Tongue (tissue), 2 donors: Measurements from ENCODE around the gene APC. TPM values are rescaled to one million over a fixed set of nuclear protein-coding genes. Genes with fewer than 3 reads are reported as not detected.

Experiments
- DNase-seq: peaks from one replicate; pipeline ENCODE4 v3.0.0-alpha.2; 2015
- total RNA-seq: library from RNA; depleted of rRNA; stranded (reverse); fragments of >200 nt; gene quantifications from one replicate; pipeline ENCODE4 v1.2.3, GENCODE V29; 2014

APC gene
- total RNA-seq, 1 donor from 2014 or later = 129 TPM

- DNase-seq = no peak
Observed at GRCh38 chr5:112784726-112785125, 47.0 kb downstream of the APC start.

- no peak for DNase-seq
Observed at GRCh38 chr5:112787261-112787660, 49.6 kb downstream of the APC start.

GRCh38 chr5:112787896-112788295 is 50.2 kb downstream of the APC start:
- DNase-seq = no peak

GRCh38 chr5:112793201-112793600 is 55.5 kb downstream of the APC start:
- DNase-seq = no peak

- no peak for DNase-seq
Observed at GRCh38 chr5:112794410-112794809, 56.7 kb downstream of the APC start.

GRCh38 chr5:112795342-112795741 is 57.7 kb downstream of the APC start:
- DNase-seq = no peak

- no peak for DNase-seq
Observed at GRCh38 chr5:112795944-112796678, 58.4 kb downstream of the APC start.

GRCh38 chr5:112799661-112800060 is 62.0 kb downstream of the APC start:
- DNase-seq = no peak

- no peak for DNase-seq
Observed at GRCh38 chr5:112800891-112801290, 63.2 kb downstream of the APC start.

GRCh38 chr5:112811023-112811422 is 73.3 kb downstream of the APC start:
- no peak for DNase-seq

- no peak for DNase-seq
Observed at GRCh38 chr5:112812549-112812948, 74.9 kb downstream of the APC start.

- no peak for DNase-seq
Observed at GRCh38 chr5:112820246-112820645, 82.6 kb downstream of the APC start.

- DNase-seq = no peak
Observed at GRCh38 chr5:112822456-112822855, 84.8 kb downstream of the APC start.

GRCh38 chr5:112823181-112823580 is 85.5 kb downstream of the APC start:
- no peak for DNase-seq

GRCh38 chr5:112823656-112824055 is 86.0 kb downstream of the APC start:
- no peak for DNase-seq

GRCh38 chr5:112824197-112824596 is 86.5 kb downstream of the APC start:
- DNase-seq = no peak

- no peak for DNase-seq
Observed at GRCh38 chr5:112830378-112830777, 92.7 kb downstream of the APC start.

GRCh38 chr5:112833971-112834370 is 96.3 kb downstream of the APC start:
- no peak for DNase-seq

GRCh38 chr5:112844489-112844888 is 106.8 kb downstream of the APC start:
- DNase-seq = no peak

- no peak for DNase-seq
Observed at GRCh38 chr5:112846556-112846955, 108.9 kb downstream of the APC start.

GRCh38 chr5:112847306-112847705 is 109.6 kb downstream of the APC start:
- no peak for DNase-seq

- DNase-seq = peak; percentile 74
Observed at GRCh38 chr5:112848116-112848811, 110.6 kb downstream of the APC start.

GRCh38 chr5:112849912-112850311 is 112.2 kb downstream of the APC start:
- no peak for DNase-seq

GRCh38 chr5:112854651-112855050 is 117.0 kb downstream of the APC start:
- no peak for DNase-seq
